Skeletal muscle tissue (tissue), 4 donors: ENCODE data around the gene SHISAL1. TPM values are rescaled to one million over a fixed set of nuclear protein-coding genes. Genes with fewer than 3 reads are reported as not detected.

Experiments
- H3K27ac ChIP-seq: one replicate; pipeline ENCODE4 v1.7.0; 2013; ENCODE audit warnings: mild to moderate bottlenecking, low read depth, low read length, inconsistent platforms
- H3K27me3 ChIP-seq, 3 donors: one replicate each; pipeline ENCODE4 v1.7.0; 2013; ENCODE audit warnings: low read length in 3 of 3; ENCODE audit not compliant: control insufficient read depth in 3 of 3, insufficient read depth in 3 of 3
- H3K36me3 ChIP-seq, 3 donors: one replicate each; pipeline ENCODE4 v1.7.0; 2013; ENCODE audit warnings: low read length in 3 of 3; ENCODE audit not compliant: control insufficient read depth in 3 of 3, insufficient read depth in 3 of 3
- H3K4me1 ChIP-seq, 3 donors: one replicate each; pipeline ENCODE4 v1.7.0; 2013; ENCODE audit warnings: low read length in 3 of 3, mild to moderate bottlenecking in 3 of 3; ENCODE audit not compliant: control insufficient read depth in 3 of 3, insufficient read depth in 3 of 3
- H3K4me3 ChIP-seq, 3 donors: one replicate each; pipeline ENCODE4 v1.7.0; 2013; ENCODE audit warnings: low read length in 3 of 3
- H3K9ac ChIP-seq, 3 donors: one replicate each; pipeline ENCODE4 v1.7.0; 2013; ENCODE audit warnings: low read length in 3 of 3, mild to moderate bottlenecking in 3 of 3, moderate library complexity in 2 of 3, low read depth in 1 of 3
- H3K9me3 ChIP-seq, 3 donors: one replicate each; pipeline ENCODE4 v1.7.0; 2013; ENCODE audit warnings: low read length in 3 of 3; ENCODE audit not compliant: control insufficient read depth in 3 of 3
- total RNA-seq: library from RNA; depleted of rRNA; stranded (reverse); fragments of >200 nt; gene quantifications from one replicate; pipeline ENCODE4 v1.2.3, GENCODE V29; 2014
- donor health status: Osteomylitis.

The SHISAL1 gene
- total RNA-seq, 1 donor from 2014 or later = 7.3 TPM

DNA sequence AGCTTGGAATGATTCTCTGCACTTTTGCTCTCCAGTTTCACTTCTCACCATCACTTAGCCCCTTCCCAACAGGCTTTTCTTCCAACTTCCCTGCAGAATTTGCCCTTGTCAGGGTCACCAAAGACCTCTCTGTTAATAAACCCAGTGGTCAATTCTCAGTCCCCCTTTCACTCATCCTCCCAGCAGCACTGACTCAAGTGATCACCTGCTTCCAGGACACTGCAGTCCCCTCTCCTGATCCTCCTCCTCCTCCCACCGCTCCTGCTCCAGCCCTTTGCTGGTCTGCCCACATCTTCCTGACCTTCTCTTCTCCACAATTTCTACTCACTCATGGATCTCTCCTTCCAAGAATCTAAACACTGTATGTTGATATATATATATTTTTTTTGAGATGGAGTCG, 57.9 kb downstream of the SHISAL1 start:
- Histone ChIP-seq H3K4me3 (no peak overlapping the region), H3K9me3 (peaks cover 0 to 10% (median 0%) of the 10 kb centered on the region in 3 donors), H3K4me1 (no peaks in the 10 kb centered on the region), H3K27me3 (peaks cover 5 to 11% (median 8%) of the 10 kb centered on the region in 3 donors), H3K9ac (no peak overlapping the region), H3K27ac (no peak overlapping the region), H3K36me3 (no peaks in the 10 kb centered on the region)

DNA sequence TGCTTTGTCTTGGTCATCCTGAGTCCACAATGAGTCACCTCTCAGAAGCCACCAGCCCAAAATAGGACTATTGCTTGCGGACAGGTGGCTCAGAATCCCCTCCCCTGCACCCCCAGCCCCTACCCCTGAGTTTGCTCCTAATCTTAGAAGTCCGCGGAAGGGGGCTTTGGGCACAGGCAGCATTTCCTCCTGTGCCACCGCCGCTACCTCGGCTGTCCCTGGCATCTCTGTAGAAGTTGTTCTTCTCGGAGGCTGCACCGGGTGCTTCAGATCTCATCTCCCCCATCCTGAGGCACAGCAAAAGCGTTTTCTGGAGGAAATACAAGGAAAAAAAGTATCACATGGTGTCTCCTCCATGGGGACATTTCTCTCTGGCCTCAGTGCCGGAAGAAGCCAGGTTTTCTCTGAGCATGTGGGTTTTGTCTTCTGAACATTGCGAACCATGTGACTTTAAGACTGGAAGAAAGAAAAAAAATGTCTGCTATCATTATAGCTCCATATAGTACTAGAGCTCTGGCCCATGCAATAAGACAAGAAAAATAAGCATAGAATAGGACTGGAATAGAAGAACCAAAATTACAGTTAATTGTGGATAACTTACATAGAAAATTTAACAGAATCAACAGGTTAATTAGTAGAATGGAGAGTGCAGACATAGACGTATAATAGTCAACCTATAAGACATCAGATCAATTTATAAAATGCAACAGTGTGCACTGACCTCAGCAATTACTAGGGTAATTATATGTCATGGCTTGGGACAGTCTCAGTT, 63.2 kb downstream of the SHISAL1 start:
- Histone ChIP-seq H3K27ac (no peak overlapping the region), H3K36me3 (no peaks in the 10 kb centered on the region), H3K9me3 (peaks cover 0 to 13% (median 0%) of the 10 kb centered on the region in 3 donors), H3K9ac (no peak overlapping the region), H3K4me1 (no peaks in the 10 kb centered on the region), H3K4me3 (no peak overlapping the region), H3K27me3 (peaks cover 10 to 24% (median 22%) of the 10 kb centered on the region in 3 donors)

DNA sequence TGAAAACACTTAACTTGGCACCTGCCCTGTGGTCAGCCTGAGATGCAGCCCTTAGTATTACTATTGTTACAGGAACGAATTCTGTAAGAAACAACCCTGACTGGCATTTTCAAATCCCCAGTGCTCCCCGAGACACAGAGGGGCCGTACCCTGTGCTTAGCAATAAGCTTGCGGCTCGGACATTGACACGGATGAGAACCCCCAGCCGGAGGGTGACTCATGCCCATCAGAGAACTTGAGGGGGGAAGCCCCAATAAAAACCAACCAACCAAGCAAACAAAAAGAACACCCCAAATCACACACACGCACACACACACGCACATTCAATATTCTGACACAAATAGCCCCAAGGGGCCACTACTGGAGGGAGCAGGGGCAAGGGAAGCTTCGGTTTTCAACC, 63.8 kb downstream of the SHISAL1 start:
- H3K4me1 ChIP-seq = no peaks in the 10 kb centered on the region
- no peak overlapping the region for H3K27ac ChIP-seq
- H3K9me3 ChIP-seq = peaks cover 0 to 13% (median 0%) of the 10 kb centered on the region in 3 donors
- no peaks in the 10 kb centered on the region for H3K36me3 ChIP-seq
- no peak overlapping the region for H3K4me3 ChIP-seq
- H3K27me3 ChIP-seq = peaks cover 16 to 31% (median 28%) of the 10 kb centered on the region in 3 donors
- no peak overlapping the region for H3K9ac ChIP-seq

DNA sequence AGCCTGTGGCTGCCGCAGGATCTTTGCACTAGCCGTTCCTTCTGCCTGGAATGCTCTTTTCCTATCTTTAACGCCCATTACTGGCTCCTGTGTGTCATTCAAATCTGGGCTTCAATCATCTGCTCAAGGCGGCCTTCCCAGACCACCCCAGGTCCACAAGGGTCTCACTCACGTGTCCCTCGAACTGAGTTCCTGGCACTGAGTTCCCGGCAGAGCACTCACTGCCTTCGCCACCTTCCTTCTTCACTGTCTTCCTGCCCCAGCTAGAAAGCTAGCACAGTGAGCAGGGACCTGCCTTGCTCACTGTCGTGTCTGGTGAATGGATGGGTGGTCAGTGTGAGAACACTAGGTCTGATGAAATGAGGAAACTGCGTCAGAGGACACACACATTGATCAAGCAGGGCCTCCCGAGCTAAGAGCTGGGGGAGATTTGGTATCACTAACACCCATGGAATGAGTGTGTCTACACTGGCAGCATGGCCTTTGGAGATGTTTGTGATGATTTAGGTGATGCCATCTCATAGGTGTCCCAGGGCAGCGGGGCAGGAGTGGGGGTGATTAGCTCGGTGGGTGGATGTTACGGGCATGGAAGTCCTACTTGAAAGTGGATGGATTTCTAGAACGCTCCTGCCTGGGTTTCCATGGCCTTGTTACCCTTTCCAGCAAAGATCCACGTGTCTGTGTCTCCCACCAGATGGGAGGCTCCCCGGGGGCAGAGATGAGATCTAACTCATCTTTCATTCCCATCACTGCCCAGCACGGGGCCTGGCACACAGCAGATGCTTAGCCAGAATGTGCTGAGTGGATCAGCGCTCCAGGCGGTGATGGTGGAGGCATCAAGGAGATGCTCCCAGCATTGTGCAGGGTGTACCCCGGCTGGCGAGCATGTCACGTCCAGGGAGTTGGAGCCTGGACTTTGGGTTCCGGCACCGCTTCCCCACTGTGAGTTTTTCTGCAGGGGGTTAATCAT, 64.5 kb downstream of the SHISAL1 start:
- Histone ChIP-seq H3K27ac (no peak overlapping the region), H3K9me3 (peaks cover 0 to 13% (median 0%) of the 10 kb centered on the region in 3 donors), H3K27me3 (peaks cover 23 to 36% (median 33%) of the 10 kb centered on the region in 3 donors), H3K9ac (no peak overlapping the region), H3K4me3 (no peak overlapping the region), H3K4me1 (no peaks in the 10 kb centered on the region), H3K36me3 (no peaks in the 10 kb centered on the region)

DNA sequence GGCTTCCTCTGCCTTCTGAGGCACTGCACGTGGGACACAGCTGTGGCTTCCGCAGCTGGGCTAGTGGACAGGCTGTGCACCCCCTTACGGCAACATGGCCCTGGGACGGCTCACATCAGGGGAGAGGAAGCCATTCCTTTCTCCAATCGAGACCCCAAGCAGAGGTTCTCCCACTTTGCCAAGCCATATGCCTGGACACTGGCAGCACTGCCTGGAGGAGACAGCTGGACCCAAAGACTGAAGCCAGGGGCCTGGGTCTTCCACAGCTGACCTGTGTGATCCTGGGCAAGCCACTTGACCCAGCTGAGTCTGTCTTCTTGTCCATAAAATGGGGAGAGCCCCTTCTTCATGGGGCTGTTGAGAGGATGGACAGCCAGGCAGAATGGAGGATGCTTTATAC, 65.4 kb downstream of the SHISAL1 start:
- H3K36me3 ChIP-seq = no peaks in the 10 kb centered on the region
- H3K27ac ChIP-seq = no peak overlapping the region
- H3K4me3 ChIP-seq = no peak overlapping the region
- H3K9ac ChIP-seq = no peak overlapping the region
- peaks cover 27 to 41% (median 39%) of the 10 kb centered on the region in 3 donors for H3K27me3 ChIP-seq
- H3K4me1 ChIP-seq = no peaks in the 10 kb centered on the region
- H3K9me3 ChIP-seq = peaks cover 0 to 13% (median 0%) of the 10 kb centered on the region in 3 donors

DNA sequence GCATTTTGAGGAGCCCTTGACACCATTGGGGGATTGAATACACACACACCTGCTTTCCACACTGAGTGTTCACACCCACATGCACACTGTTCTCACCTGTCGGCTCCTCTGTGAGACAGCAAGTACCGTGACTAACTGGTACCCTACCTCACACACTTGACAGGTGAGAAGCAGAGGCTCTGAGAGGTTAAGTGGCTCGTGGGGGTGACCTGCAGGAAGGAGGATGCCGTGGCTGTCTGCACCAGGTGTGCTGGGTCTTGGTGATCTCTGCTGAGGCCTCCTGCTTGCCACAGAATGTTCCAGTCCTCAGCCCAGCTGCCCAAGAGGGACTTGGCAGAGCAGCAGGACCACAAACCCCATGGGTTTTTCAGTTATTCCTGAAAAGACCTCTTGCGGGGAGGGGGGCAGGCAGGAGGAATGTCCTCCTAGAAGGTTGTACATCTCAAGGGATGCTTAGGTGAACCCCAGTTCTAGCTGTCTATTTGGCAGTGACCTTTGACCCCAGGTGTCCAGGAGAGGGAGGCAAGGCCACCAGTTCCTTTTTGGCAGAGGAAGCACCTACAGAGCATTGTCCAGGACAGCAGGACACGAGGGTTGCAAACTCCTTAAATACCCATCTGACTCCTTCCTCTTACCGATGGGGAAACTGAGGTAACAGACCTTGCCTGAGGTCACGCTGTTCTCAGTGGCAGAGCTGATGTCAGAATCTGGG, 66.0 kb downstream of the SHISAL1 start:
- no peak overlapping the region for H3K9ac ChIP-seq
- no peaks in the 10 kb centered on the region for H3K36me3 ChIP-seq
- H3K27me3 ChIP-seq = peaks cover 27 to 41% (median 39%) of the 10 kb centered on the region in 3 donors
- H3K4me3 ChIP-seq = no peak overlapping the region
- H3K27ac ChIP-seq = no peak overlapping the region
- peaks cover 0 to 13% (median 0%) of the 10 kb centered on the region in 3 donors for H3K9me3 ChIP-seq
- no peaks in the 10 kb centered on the region for H3K4me1 ChIP-seq

DNA sequence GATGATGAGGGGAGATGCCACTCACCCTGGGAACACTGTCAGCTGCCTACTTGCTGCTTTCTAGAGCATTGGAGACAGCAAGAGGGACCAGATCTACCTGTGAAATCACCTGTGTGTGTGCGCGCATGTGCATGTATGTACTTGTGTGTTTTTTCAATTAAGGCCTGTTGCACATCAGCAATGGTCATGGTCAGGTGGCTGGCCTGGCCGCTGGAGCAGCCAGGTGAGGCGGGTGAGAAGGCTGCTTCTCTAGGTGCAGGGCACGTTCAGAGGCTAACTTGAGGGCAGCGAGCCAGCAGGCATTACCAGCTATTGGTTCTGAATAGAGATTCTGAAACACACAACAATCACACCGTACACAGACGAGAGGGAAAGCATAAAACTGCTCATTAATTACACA, 66.9 kb downstream of the SHISAL1 start:
- no peak overlapping the region for H3K9ac ChIP-seq
- peaks cover 27 to 41% (median 39%) of the 10 kb centered on the region in 3 donors for H3K27me3 ChIP-seq
- H3K9me3 ChIP-seq = peaks cover 0 to 11% (median 0%) of the 10 kb centered on the region in 3 donors
- H3K4me3 ChIP-seq = no peak overlapping the region
- no peaks in the 10 kb centered on the region for H3K4me1 ChIP-seq
- no peaks in the 10 kb centered on the region for H3K36me3 ChIP-seq
- H3K27ac ChIP-seq = no peak overlapping the region

DNA sequence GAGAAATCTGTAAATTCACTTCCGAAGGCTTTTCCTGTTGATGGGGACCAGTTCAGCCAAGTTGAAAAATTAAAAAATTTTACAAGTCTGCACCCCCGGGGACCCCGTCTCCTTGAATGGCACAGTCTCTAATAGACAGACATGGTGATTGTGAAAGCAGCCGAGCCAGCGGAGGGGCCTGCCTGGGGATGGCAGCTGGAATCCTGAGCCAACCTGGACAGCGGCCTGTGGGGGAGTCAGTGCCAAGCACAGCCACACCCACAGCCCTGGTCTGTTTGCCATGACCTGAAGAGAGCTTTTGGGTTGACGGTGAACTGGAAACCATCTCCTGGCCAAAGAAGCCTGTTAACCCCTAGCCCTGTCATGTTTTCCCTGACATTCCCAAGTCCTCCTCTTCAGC, 67.3 kb downstream of the SHISAL1 start:
- Histone ChIP-seq H3K4me3 (no peak overlapping the region), H3K4me1 (no peaks in the 10 kb centered on the region), H3K9ac (no peak overlapping the region), H3K27me3 (peaks cover 27 to 41% (median 39%) of the 10 kb centered on the region in 3 donors), H3K9me3 (peaks cover 0 to 6% (median 0%) of the 10 kb centered on the region in 3 donors), H3K36me3 (no peaks in the 10 kb centered on the region), H3K27ac (no peak overlapping the region)

DNA sequence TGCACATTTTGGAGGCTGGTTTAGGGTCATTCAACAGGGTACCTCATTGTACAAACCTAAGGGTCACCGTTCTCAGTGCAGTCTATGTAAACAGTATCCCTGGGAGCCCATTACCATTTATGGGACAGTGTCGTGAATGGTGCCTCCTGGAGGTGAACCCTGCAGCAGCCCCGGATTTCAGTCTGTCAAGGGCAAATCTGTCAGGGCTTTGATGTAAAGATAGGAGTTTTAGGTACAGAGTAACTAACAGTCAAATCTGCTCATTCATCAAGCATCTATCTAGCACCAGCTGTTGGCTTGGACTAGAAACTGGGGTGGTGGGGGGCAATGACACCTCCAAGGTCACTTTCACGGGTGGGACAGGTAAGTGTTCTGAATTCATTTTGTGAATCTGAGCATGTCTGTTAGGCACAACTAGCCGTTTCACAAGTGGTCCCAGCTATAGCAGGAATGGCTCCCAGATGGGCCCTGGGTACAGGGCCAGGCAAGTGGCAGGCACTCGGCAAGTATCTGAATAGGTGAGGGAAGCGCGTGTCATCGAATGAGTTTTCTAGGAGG, 68.4 kb downstream of the SHISAL1 start:
- no peaks in the 10 kb centered on the region for H3K4me1 ChIP-seq
- H3K9me3 ChIP-seq = no peaks in the 10 kb centered on the region
- H3K27ac ChIP-seq = no peak overlapping the region
- H3K9ac ChIP-seq = no peak overlapping the region
- H3K4me3 ChIP-seq = no peak overlapping the region
- no peaks in the 10 kb centered on the region for H3K36me3 ChIP-seq
- H3K27me3 ChIP-seq = peaks cover 27 to 41% (median 39%) of the 10 kb centered on the region in 3 donors
